ENCODE data around the gene PLCB1. TPM values are rescaled to one million over a fixed set of nuclear protein-coding genes. Genes with fewer than 3 reads are reported as not detected.

PLCB1 gene
- total RNA-seq, 1 donor, result 13.4 TPM

GRCh38 chr20:8602389-8603116 lies 470.5 kb downstream of the PLCB1 start:
- H2AFZ ChIP-seq (ENCODE audit: low read length), result peak overlapping the region; percentile 86
- H3K27ac ChIP-seq (ENCODE audit: low read depth, low read length), result peak overlapping the region; percentile 37
- no peaks in the 10 kb centered on the region for H3K79me2 ChIP-seq (ENCODE audit: insufficient read depth, low read length)
- H3K9me3 ChIP-seq (ENCODE audit: low read depth, low read length), result no peaks in the 10 kb centered on the region
- peak overlapping the region; percentile 53 for H3K4me3 ChIP-seq (ENCODE audit: insufficient read depth, low read length)
- TF ChIP-seq, protein P1, sequence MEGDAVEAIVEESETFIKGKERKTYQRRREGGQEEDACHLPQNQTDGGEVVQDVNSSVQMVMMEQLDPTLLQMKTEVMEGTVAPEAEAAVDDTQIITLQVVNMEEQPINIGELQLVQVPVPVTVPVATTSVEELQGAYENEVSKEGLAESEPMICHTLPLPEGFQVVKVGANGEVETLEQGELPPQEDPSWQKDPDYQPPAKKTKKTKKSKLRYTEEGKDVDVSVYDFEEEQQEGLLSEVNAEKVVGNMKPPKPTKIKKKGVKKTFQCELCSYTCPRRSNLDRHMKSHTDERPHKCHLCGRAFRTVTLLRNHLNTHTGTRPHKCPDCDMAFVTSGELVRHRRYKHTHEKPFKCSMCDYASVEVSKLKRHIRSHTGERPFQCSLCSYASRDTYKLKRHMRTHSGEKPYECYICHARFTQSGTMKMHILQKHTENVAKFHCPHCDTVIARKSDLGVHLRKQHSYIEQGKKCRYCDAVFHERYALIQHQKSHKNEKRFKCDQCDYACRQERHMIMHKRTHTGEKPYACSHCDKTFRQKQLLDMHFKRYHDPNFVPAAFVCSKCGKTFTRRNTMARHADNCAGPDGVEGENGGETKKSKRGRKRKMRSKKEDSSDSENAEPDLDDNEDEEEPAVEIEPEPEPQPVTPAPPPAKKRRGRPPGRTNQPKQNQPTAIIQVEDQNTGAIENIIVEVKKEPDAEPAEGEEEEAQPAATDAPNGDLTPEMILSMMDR (IDR thresholded peaks at IDR 0.05; ENCODE audit: extremely low read depth, low read depth, low read length), result no peak
- peak overlapping the region; percentile 78 for H3K4me2 ChIP-seq (ENCODE audit: insufficient read depth, low read length)
- no peaks in the 10 kb centered on the region for H3K36me3 ChIP-seq (ENCODE audit: insufficient read depth, low read length)
- DNase-seq (ENCODE audit: insufficient read length, low spot score, missing footprints), result peak; percentile 73
- H3K27me3 ChIP-seq (ENCODE audit: insufficient read depth, low read length), result no peaks in the 10 kb centered on the region
- no peaks in the 10 kb centered on the region for H4K20me1 ChIP-seq (ENCODE audit: insufficient read depth, low read length)
- peaks cover 2% of the 10 kb centered on the region for H3K4me1 ChIP-seq (ENCODE audit: insufficient read depth, low read length)

DNA sequence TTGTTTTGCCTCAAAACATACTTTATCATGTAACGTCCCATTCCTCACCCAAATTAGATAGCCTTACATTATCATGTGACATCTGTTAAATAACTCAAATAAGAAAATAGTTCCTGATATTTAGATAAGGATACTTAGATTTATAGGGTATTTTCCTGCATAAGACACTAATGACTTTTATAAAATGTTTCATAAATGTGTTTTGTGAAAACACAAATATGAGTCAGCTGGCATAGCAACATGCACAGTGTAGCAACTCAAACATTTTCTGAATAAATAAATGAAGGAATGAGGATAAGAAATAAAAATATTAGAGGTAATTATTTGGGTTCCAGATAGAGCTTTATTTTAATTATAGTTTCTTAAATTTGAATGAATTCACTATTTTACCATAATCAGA lies 476.4 kb downstream of the PLCB1 start:
- no peak for DNase-seq (ENCODE audit: insufficient read length, low spot score, missing footprints)
- no peaks in the 10 kb centered on the region for H3K79me2 ChIP-seq (ENCODE audit: insufficient read depth, low read length)

GRCh38 chr20:8616792-8617191 lies 484.7 kb downstream of the PLCB1 start:
- TF ChIP-seq, protein P1 (IDR thresholded peaks at IDR 0.05; ENCODE audit: extremely low read depth, low read depth, low read length), result no peak
- no peaks in the 10 kb centered on the region for H3K4me1 ChIP-seq (ENCODE audit: insufficient read depth, low read length)
- H3K4me3 ChIP-seq (ENCODE audit: insufficient read depth, low read length), result no peak overlapping the region
- H4K20me1 ChIP-seq (ENCODE audit: insufficient read depth, low read length), result no peaks in the 10 kb centered on the region
- H3K27ac ChIP-seq (ENCODE audit: low read depth, low read length), result no peak overlapping the region
- no peaks in the 10 kb centered on the region for H3K9me3 ChIP-seq (ENCODE audit: low read depth, low read length)
- no peak for DNase-seq (ENCODE audit: insufficient read length, low spot score, missing footprints)
- H3K36me3 ChIP-seq (ENCODE audit: insufficient read depth, low read length), result no peaks in the 10 kb centered on the region
- no peaks in the 10 kb centered on the region for H3K27me3 ChIP-seq (ENCODE audit: insufficient read depth, low read length)
- H3K4me2 ChIP-seq (ENCODE audit: insufficient read depth, low read length), result no peak overlapping the region
- no peak overlapping the region for H2AFZ ChIP-seq (ENCODE audit: low read length)
- H3K79me2 ChIP-seq (ENCODE audit: insufficient read depth, low read length), result no peaks in the 10 kb centered on the region

More for the DNA sequence above, 476.4 kb downstream of the PLCB1 start:
- TF ChIP-seq, protein P1 (IDR thresholded peaks at IDR 0.05; ENCODE audit: extremely low read depth, low read depth, low read length), result no peak
- H3K4me2 ChIP-seq (ENCODE audit: insufficient read depth, low read length), result no peak overlapping the region
- H3K9me3 ChIP-seq (ENCODE audit: low read depth, low read length), result no peaks in the 10 kb centered on the region
- H3K36me3 ChIP-seq (ENCODE audit: insufficient read depth, low read length), result no peaks in the 10 kb centered on the region
- no peak overlapping the region for H3K4me3 ChIP-seq (ENCODE audit: insufficient read depth, low read length)
- no peaks in the 10 kb centered on the region for H4K20me1 ChIP-seq (ENCODE audit: insufficient read depth, low read length)
- H3K27ac ChIP-seq (ENCODE audit: low read depth, low read length), result no peak overlapping the region
- H2AFZ ChIP-seq (ENCODE audit: low read length), result no peak overlapping the region
- no peaks in the 10 kb centered on the region for H3K27me3 ChIP-seq (ENCODE audit: insufficient read depth, low read length)
- H3K4me1 ChIP-seq (ENCODE audit: insufficient read depth, low read length), result no peaks in the 10 kb centered on the region

- H4K20me1 ChIP-seq (ENCODE audit: insufficient read depth, low read length), result no peaks in the 10 kb centered on the region
- DNase-seq (ENCODE audit: insufficient read length, low spot score, missing footprints), result no peak
- H3K4me1 ChIP-seq (ENCODE audit: insufficient read depth, low read length), result no peaks in the 10 kb centered on the region
- TF ChIP-seq, protein P1 (IDR thresholded peaks at IDR 0.05; ENCODE audit: extremely low read depth, low read depth, low read length), result no peak
- no peaks in the 10 kb centered on the region for H3K36me3 ChIP-seq (ENCODE audit: insufficient read depth, low read length)
- H2AFZ ChIP-seq (ENCODE audit: low read length), result no peak overlapping the region
- no peaks in the 10 kb centered on the region for H3K27me3 ChIP-seq (ENCODE audit: insufficient read depth, low read length)
- H3K9me3 ChIP-seq (ENCODE audit: low read depth, low read length), result no peaks in the 10 kb centered on the region
- H3K4me2 ChIP-seq (ENCODE audit: insufficient read depth, low read length), result no peak overlapping the region
- no peaks in the 10 kb centered on the region for H3K79me2 ChIP-seq (ENCODE audit: insufficient read depth, low read length)
- no peak overlapping the region for H3K27ac ChIP-seq (ENCODE audit: low read depth, low read length)
- no peak overlapping the region for H3K4me3 ChIP-seq (ENCODE audit: insufficient read depth, low read length)
These were observed 488.9 kb downstream of the PLCB1 start for GRCh38 chr20:8621001-8621400.
